ENCODE measurements around the gene PLOD2. TPM values are rescaled to one million over a fixed set of nuclear protein-coding genes. Genes with fewer than 3 reads are reported as not detected.

PLOD2 gene
- total RNA-seq, 1 experiment from 2014 or later, result 19.3 TPM

DNA sequence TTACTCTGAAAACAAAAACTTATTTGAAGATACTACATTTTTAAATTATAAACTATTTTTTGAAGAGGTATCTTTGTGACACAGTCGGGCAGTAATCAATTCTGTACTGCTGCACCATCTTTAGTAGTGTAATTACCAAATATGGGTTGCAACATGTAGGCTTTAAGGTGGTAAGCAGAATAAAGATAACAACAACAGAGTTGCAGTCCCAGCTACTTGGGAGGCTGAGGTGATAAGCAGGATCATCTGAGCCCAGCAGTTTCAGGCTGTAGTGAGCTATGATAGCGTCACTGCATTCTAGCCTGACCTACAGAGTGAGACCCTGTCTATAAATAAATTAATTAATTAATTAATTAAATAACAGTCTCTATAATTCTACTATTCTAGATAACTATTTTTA lies 6.0 kb downstream of the PLOD2 start:
- Histone ChIP-seq H3K79me1 (ENCODE audit: insufficient read depth, low read depth, low read length, poor library complexity, severe bottlenecking) (no peaks in the 10 kb centered on the region), H3K79me2 (ENCODE audit: insufficient read depth, low read length) (no peaks in the 10 kb centered on the region; the same call in 1 of the 2 replicates), H3K27ac (ENCODE audit: insufficient read length, low read depth, low read length) (no peak overlapping the region), H4K5ac (ENCODE audit: insufficient read length, low read depth, low read length) (no peak overlapping the region), H2BK15ac (ENCODE audit: low read depth, low read length) (no peak overlapping the region), H3K56ac (ENCODE audit: insufficient read length, low read depth, low read length) (no peak overlapping the region), H2AFZ (ENCODE audit: low read length) (no peak overlapping the region), H3K18ac (ENCODE audit: insufficient read length, low read depth, low read length) (no peak overlapping the region), H3K9ac (ENCODE audit: extremely low read depth, insufficient read length, low read length) (no peak overlapping the region), H3K27me3 (ENCODE audit: insufficient read depth, low read length) (no peaks in the 10 kb centered on the region), H3K23me2 (ENCODE audit: insufficient read length, low read depth, low read length, poor library complexity, severe bottlenecking) (no peaks in the 10 kb centered on the region), H3K4me1 (ENCODE audit: insufficient read depth, low read length) (peaks cover 2% of the 10 kb centered on the region), H2BK12ac (ENCODE audit: insufficient read length, low read depth, low read length) (no peak overlapping the region), H3K14ac (ENCODE audit: insufficient read depth, low read length) (no peak overlapping the region), H3K23ac (ENCODE audit: insufficient read length, low read depth, low read length) (no peak overlapping the region), H2BK120ac (ENCODE audit: low read depth, low read length, poor library complexity, severe bottlenecking) (no peak overlapping the region), H4K91ac (ENCODE audit: insufficient read length, low read depth, low read length) (no peak overlapping the region), H2BK5ac (ENCODE audit: insufficient read length, low read length) (no peak overlapping the region), H4K8ac (replicated peaks; ENCODE audit: insufficient read length, low read depth, low read length) (no peak overlapping the region), H3K9me3 (ENCODE audit: control insufficient read depth, low read depth, low read length) (no peaks in the 10 kb centered on the region), H2BK20ac (ENCODE audit: low read depth, low read length, poor library complexity, severe bottlenecking) (no peak overlapping the region), H3T11ph (ENCODE audit: low read length) (no peak overlapping the region), H3K4me2 (ENCODE audit: insufficient read depth, insufficient read length, low read length) (no peak overlapping the region), H3K4ac (ENCODE audit: low read depth, low read length) (no peak overlapping the region), H4K20me1 (ENCODE audit: control insufficient read depth, insufficient read depth, insufficient read length) (no peaks in the 10 kb centered on the region), H2AK5ac (ENCODE audit: insufficient read length, low read length) (no peak overlapping the region)
- Mint-ChIP-seq H3K4me3 (no peak overlapping the region), H3K4me1 (peaks cover 26 to 45% of the 10 kb centered on the region in 2 experiments), H3K27me3 (ENCODE audit: low read depth) (no peaks in the 10 kb centered on the region), H3K9me3 (no peaks in the 10 kb centered on the region), H3K36me3 (ENCODE audit: insufficient read depth in 1 of 3, low read depth in 3 of 3) (no peaks in the 10 kb centered on the region; a peak in 1 of 7 replicates), H3K27ac (no peak overlapping the region)
- whole genome bisulfite sequencing (ENCODE audit: extremely low coverage, insufficient read length, low lambda C conversion rate), result no CpG with 5 or more reads among the region's 2 CpGs
- TF ChIP-seq, protein P1, sequence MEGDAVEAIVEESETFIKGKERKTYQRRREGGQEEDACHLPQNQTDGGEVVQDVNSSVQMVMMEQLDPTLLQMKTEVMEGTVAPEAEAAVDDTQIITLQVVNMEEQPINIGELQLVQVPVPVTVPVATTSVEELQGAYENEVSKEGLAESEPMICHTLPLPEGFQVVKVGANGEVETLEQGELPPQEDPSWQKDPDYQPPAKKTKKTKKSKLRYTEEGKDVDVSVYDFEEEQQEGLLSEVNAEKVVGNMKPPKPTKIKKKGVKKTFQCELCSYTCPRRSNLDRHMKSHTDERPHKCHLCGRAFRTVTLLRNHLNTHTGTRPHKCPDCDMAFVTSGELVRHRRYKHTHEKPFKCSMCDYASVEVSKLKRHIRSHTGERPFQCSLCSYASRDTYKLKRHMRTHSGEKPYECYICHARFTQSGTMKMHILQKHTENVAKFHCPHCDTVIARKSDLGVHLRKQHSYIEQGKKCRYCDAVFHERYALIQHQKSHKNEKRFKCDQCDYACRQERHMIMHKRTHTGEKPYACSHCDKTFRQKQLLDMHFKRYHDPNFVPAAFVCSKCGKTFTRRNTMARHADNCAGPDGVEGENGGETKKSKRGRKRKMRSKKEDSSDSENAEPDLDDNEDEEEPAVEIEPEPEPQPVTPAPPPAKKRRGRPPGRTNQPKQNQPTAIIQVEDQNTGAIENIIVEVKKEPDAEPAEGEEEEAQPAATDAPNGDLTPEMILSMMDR (conservative IDR thresholded peaks at IDR 0.05), result no peak
- DNase-seq, result no peak

All from H9 (cell line).